H1 (cell line): ENCODE data around the gene POM121L12. TPM values are rescaled to one million over a fixed set of nuclear protein-coding genes. Genes with fewer than 3 reads are reported as not detected.

Experiments used
- CTCF ChIA-PET: fragments of 300-600 bp; sonication (Branson Sonifier 250); formaldehyde crosslinking; loops from one replicate; lab custom pipeline; 2021; ENCODE audit not compliant: partially characterized antibody; lab: Charles Lee
- POLR2A ChIA-PET: fragments of 300-600 bp; sonication (Branson Sonifier 250); formaldehyde crosslinking; loops from one replicate; lab custom pipeline; 2021; ENCODE audit warnings: inconsistent platforms; ENCODE audit not compliant: partially characterized antibody; lab: Charles Lee
- DNase-seq, 2 experiments: peaks; one replicate each; pipeline versions ENCODE4 v3.0.0 to v3.0.0-alpha.2; 2010 to 2022; ENCODE audit warnings: low spot score in 2 of 2, low read depth in 1 of 2, mixed read lengths in 1 of 2
- FAIRE-seq: peaks from 2 replicates; lab custom pipeline; 2011; peaks lifted over from hg19 to GRCh38; lab: Jason Lieb, UNC
- H2AFZ ChIP-seq: 2 replicates; pipeline ENCODE4 v1.8.1; 2012; ENCODE audit warnings: low read length, inconsistent platforms
- H2AK5ac ChIP-seq: 2 replicates; pipeline ENCODE4 v1.6.1; 2013; ENCODE audit warnings: low read depth, low read length
- H2BK120ac ChIP-seq: replicated peaks from 2 replicates; pipeline ENCODE3; 2013; ENCODE audit warnings: low read depth, low read length, inconsistent platforms
- H2BK12ac ChIP-seq: 2 replicates; pipeline ENCODE4 v1.6.1; 2013; ENCODE audit warnings: low read depth, low read length
- H2BK15ac ChIP-seq: 2 replicates; pipeline ENCODE4 v1.6.1; 2013; ENCODE audit warnings: low read length
- H2BK20ac ChIP-seq: 2 replicates; pipeline ENCODE4 v1.6.1; 2013; ENCODE audit warnings: low read length
- H2BK5ac ChIP-seq: 2 replicates; pipeline ENCODE4 v1.6.1; 2013; ENCODE audit warnings: low read depth, low read length
- H3K14ac ChIP-seq: 2 replicates; pipeline ENCODE4 v1.6.1; 2013; ENCODE audit warnings: inconsistent platforms; ENCODE audit not compliant: insufficient read length
- H3K18ac ChIP-seq: 2 replicates; pipeline ENCODE4 v1.6.1; 2013; ENCODE audit warnings: low read length; ENCODE audit errors: extremely low read depth
- H3K23ac ChIP-seq: 2 replicates; pipeline ENCODE4 v1.6.1; 2013; ENCODE audit warnings: inconsistent platforms; ENCODE audit not compliant: insufficient read length
- H3K23me2 ChIP-seq: 2 replicates; pipeline ENCODE4 v1.6.1; 2013; ENCODE audit warnings: low read depth, low read length
- H3K27ac ChIP-seq: 2 replicates; pipeline ENCODE4 v1.6.1; 2011; ENCODE audit warnings: low read depth, low read length, inconsistent platforms
- H3K27me3 ChIP-seq, 4 experiments: replicated peaks in 1 of 4; 1 replicate in 1 of 4; 2 replicates in 3 of 4; pipeline versions ENCODE4 v1.6.1 to v1.8.1; 2011 to 2013; ENCODE audit warnings: low read length in 3 of 4, mild to moderate bottlenecking in 3 of 4, inconsistent platforms in 2 of 4, mixed read lengths in 2 of 4, moderate library complexity in 1 of 4; ENCODE audit not compliant: control insufficient read depth in 3 of 4, insufficient read depth in 3 of 4; ENCODE audit errors: extremely low read depth in 1 of 4
- H3K36me3 ChIP-seq, 4 experiments: 2 replicates each; pipeline versions ENCODE4 v1.6.1 to v1.8.1; 2011 to 2013; ENCODE audit warnings: mild to moderate bottlenecking in 4 of 4, low read length in 3 of 4, moderate library complexity in 2 of 4, control low read depth in 1 of 4, inconsistent platforms in 1 of 4; ENCODE audit not compliant: insufficient read depth in 4 of 4, control insufficient read depth in 2 of 4
- H3K4ac ChIP-seq: replicated peaks from 2 replicates; pipeline ENCODE3; 2013; ENCODE audit warnings: low read length, low read depth, mixed read lengths, inconsistent platforms; ENCODE audit not compliant: insufficient read length
- H3K4me1 ChIP-seq, 4 experiments: replicated peaks in 1 of 4; 1 replicate in 1 of 4; 2 replicates in 3 of 4; pipeline versions ENCODE4 v1.6.1 to v1.8.1; 2011 to 2013; ENCODE audit warnings: low read length in 3 of 4, inconsistent platforms in 2 of 4, mixed read lengths in 1 of 4; ENCODE audit not compliant: insufficient read depth in 4 of 4, control insufficient read depth in 3 of 4
- H3K4me2 ChIP-seq, 2 experiments: 2 replicates each; pipeline versions ENCODE4 v1.6.1 to v1.8.1; 2011 to 2013; ENCODE audit warnings: low read depth in 2 of 2, low read length in 2 of 2, control low read depth in 1 of 2, inconsistent platforms in 1 of 2, mild to moderate bottlenecking in 1 of 2; ENCODE audit not compliant: insufficient read depth in 1 of 2
- H3K4me3 ChIP-seq, 4 experiments: fragments of 200-600, 300-600 bp in 1 of 4; sonication (generic), shearing (Covaris generic), sonication (Bioruptor Twin) in 1 of 4; 2 replicates each; pipeline versions ENCODE4 v1.5.1 to v1.8.1; 2011 to 2016; ENCODE audit warnings: low read length in 4 of 4, low read depth in 3 of 4, control low read depth in 2 of 4, inconsistent platforms in 2 of 4, mild to moderate bottlenecking in 2 of 4, mixed read lengths in 1 of 4, moderate library complexity in 1 of 4; ENCODE audit not compliant: insufficient read depth in 2 of 4; ENCODE audit errors: extremely low read depth in 1 of 4
- H3K56ac ChIP-seq: replicated peaks from 2 replicates; pipeline ENCODE3; 2013; ENCODE audit warnings: low read depth, mild to moderate bottlenecking, mixed read lengths, low read length, inconsistent platforms; ENCODE audit not compliant: insufficient read length
- H3K79me1 ChIP-seq: 2 replicates; pipeline ENCODE4 v1.6.1; 2013; ENCODE audit warnings: low read depth, low read length, control low read depth
- H3K79me2 ChIP-seq, 2 experiments: 2 replicates each; pipeline versions ENCODE4 v1.6.1 to v1.8.1; 2012 to 2013; ENCODE audit warnings: low read length in 2 of 2, mild to moderate bottlenecking in 2 of 2, inconsistent platforms in 1 of 2; ENCODE audit not compliant: insufficient read depth in 2 of 2, control insufficient read depth in 1 of 2
- H3K9ac ChIP-seq, 4 experiments: replicated peaks in 1 of 4; 1 replicate in 1 of 4; 2 replicates in 3 of 4; pipeline versions ENCODE4 v1.6.1 to v1.8.1; 2011 to 2013; ENCODE audit warnings: low read depth in 3 of 4, low read length in 3 of 4, control low read depth in 2 of 4, mild to moderate bottlenecking in 2 of 4, moderate library complexity in 2 of 4, inconsistent platforms in 1 of 4; ENCODE audit errors: extremely low read depth in 1 of 4
- H3K9me3 ChIP-seq, 2 experiments: 2 replicates each; pipeline versions ENCODE4 v1.6.1 to v1.8.1; 2012 to 2013; ENCODE audit warnings: mild to moderate bottlenecking in 2 of 2, moderate library complexity in 2 of 2, control low read depth in 1 of 2, inconsistent platforms in 1 of 2, low read depth in 1 of 2, low read length in 1 of 2, mixed read lengths in 1 of 2; ENCODE audit not compliant: insufficient read depth in 2 of 2
- H4K20me1 ChIP-seq, 2 experiments: replicated peaks in 1 of 2; 2 replicates each; pipeline versions ENCODE3 to v1.8.1; 2011 to 2013; ENCODE audit warnings: inconsistent platforms in 2 of 2, low read length in 2 of 2, mild to moderate bottlenecking in 1 of 2; ENCODE audit not compliant: insufficient read depth in 2 of 2, control insufficient read depth in 1 of 2
- H4K5ac ChIP-seq: 2 replicates; pipeline ENCODE4 v1.6.1; 2013; ENCODE audit warnings: low read length, low read depth, mixed read lengths, inconsistent platforms; ENCODE audit not compliant: insufficient read length
- H4K8ac ChIP-seq: 2 replicates; pipeline ENCODE4 v1.8.0; 2013; ENCODE audit warnings: mild to moderate bottlenecking, moderate library complexity, low read length, inconsistent platforms; ENCODE audit not compliant: insufficient read depth; ENCODE audit errors: extremely low read depth
- H4K91ac ChIP-seq: replicated peaks from 2 replicates; pipeline ENCODE3; 2013; ENCODE audit warnings: low read length, mixed read lengths, inconsistent platforms; ENCODE audit not compliant: insufficient read length
- BCL11A ChIP-seq, 2 experiments: IDR thresholded peaks; one replicate each; pipeline ENCODE4 v1.6.1; 2011; ENCODE audit warnings: low read depth in 2 of 2, low read length in 2 of 2, mild to moderate bottlenecking in 2 of 2
- CEBPB ChIP-seq: IDR thresholded peaks from 2 replicates; pipeline ENCODE4 v1.6.1; 2012; ENCODE audit warnings: low read depth, low read length
- GTF2F1 ChIP-seq: IDR thresholded peaks from 2 replicates; pipeline ENCODE4 v1.6.1; 2012; ENCODE audit warnings: low read depth, low read length, improper control_type of control experiment, borderline replicate concordance
- HDAC2 ChIP-seq, 2 experiments: fragments of 300-600 bp in 1 of 2; sonication (generic) in 1 of 2; IDR thresholded peaks; 2 replicates each; pipeline ENCODE4 v1.6.1; 2011 to 2012; ENCODE audit warnings: low read depth in 2 of 2, low read length in 2 of 2, mild to moderate bottlenecking in 2 of 2, moderate library complexity in 2 of 2, borderline replicate concordance in 1 of 2, inconsistent platforms in 1 of 2
- RBBP5 ChIP-seq: IDR thresholded peaks from 2 replicates; pipeline ENCODE4 v1.7.1; 2012; ENCODE audit warnings: low read depth, mild to moderate bottlenecking, inconsistent platforms, low read length, moderate library complexity, borderline replicate concordance
- ZNF274 ChIP-seq: IDR thresholded peaks from 2 replicates; pipeline ENCODE4 v1.7.0; 2012; ENCODE audit warnings: low read length, borderline replicate concordance; ENCODE audit errors: extremely low read depth
- WGBS, 2 experiments: shearing (Covaris generic) in 1 of 2; methylation state at CpG; one replicate each; pipeline versions ENCODE4 v1.1.6 to v1.1.7; 2013 to 2015; ENCODE audit warnings: low lambda C conversion rate in 2 of 2, mixed read lengths in 2 of 2, inconsistent platforms in 1 of 2, low coverage in 1 of 2, missing lambda C conversion rate in 1 of 2; ENCODE audit not compliant: insufficient replicate concordance in 2 of 2, insufficient coverage in 1 of 2, insufficient read length in 1 of 2; ENCODE audit errors: extremely low coverage in 1 of 2, missing lambda C conversion rate in 1 of 2; 5-methylcytosine and 5-hydroxymethylcytosine counted together
- polyA plus RNA-seq, 7 experiments: library from polyadenylated mRNA; depleted of rRNA in 3 of 7; stranded (reverse) in 5 of 7; unstranded in 2 of 7; fragments of >200 nt in 5 of 7; fragments of 200-250 nt in 2 of 7; gene quantifications; 1 replicate in 5 of 7; 2 replicates in 1 of 7; 4 replicates in 1 of 7; pipeline versions ENCODE4 v1.2.1 to v1.2.3, GENCODE V29; 2011 to 2013; ENCODE audit warnings: missing spikeins in 2 of 7, mixed read lengths in 2 of 7
- total RNA-seq: library from RNA; stranded (reverse); fragmentation: NEBNext Ultra II Directional; extraction: Animal tissue kit (Norgen Biotek cat#: 25700); gene quantifications from 2 replicates; pipeline ENCODE4 v1.2.1, GENCODE V29; 2021

Gene POM121L12
- total and polyA plus RNA-seq, 2 of the 8 experiments (the other 6 are each of a cell fraction or from before 2014, with no cell fraction given) = not detected

DNA sequence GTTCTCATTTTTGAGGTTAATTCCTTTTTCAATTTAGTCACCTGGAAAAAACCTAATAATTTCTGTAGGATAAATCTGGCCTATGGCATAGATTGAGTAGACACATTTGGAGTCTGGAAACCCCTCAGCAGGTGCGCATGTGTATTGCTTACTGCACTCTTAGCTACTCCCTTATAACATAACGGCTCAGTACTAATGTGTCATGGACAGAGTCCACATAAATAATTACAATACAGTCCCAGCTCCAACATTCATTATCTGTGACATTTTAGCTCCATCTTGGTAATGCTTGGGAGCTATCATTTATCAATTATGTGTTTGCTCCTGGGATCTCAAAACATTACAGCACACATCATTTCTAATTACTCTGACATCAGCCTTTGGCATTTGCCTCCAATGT, 33.2 kb downstream of the POM121L12 start:
- H3K9ac ChIP-seq = no peak overlapping the region
- POLR2A ChIA-PET = no interaction called here
- H3K56ac ChIP-seq = no peak overlapping the region
- H3K4ac ChIP-seq = no peak overlapping the region
- H3K36me3 ChIP-seq = no peaks in the 10 kb centered on the region
- no peak overlapping the region for H2BK20ac ChIP-seq
- no peaks in the 10 kb centered on the region for H3K23me2 ChIP-seq
- no peak for DNase-seq
- H3K23ac ChIP-seq = no peak overlapping the region
- no peak overlapping the region for H2BK120ac ChIP-seq
- H4K8ac ChIP-seq = no peak overlapping the region
- H2AFZ ChIP-seq = no peak overlapping the region
- H3K4me3 ChIP-seq = no peak overlapping the region
- H4K91ac ChIP-seq = no peak overlapping the region
- H2AK5ac ChIP-seq = no peak overlapping the region
- no peak overlapping the region for H3K4me2 ChIP-seq
- FAIRE-seq = no peak
- H2BK15ac ChIP-seq = no peak overlapping the region
- H3K4me1 ChIP-seq = no peaks in the 10 kb centered on the region
- no peaks in the 10 kb centered on the region for H3K9me3 ChIP-seq
- no peaks in the 10 kb centered on the region for H3K79me1 ChIP-seq
- H4K20me1 ChIP-seq = no peaks in the 10 kb centered on the region
- H3K14ac ChIP-seq = no peak overlapping the region
- CTCF ChIA-PET = no interaction called here
- H3K27me3 ChIP-seq = no peaks in the 10 kb centered on the region
- no peak overlapping the region for H2BK5ac ChIP-seq
- no peak overlapping the region for H4K5ac ChIP-seq
- no peak overlapping the region for H3K27ac ChIP-seq
- no peak overlapping the region for H3K18ac ChIP-seq
- H3K79me2 ChIP-seq = no peaks in the 10 kb centered on the region
- H2BK12ac ChIP-seq = no peak overlapping the region
- WGBS, 2 experiments = 96% methylated on average over 2 of the region's 2 CpGs; no CpG with 5 or more reads in 1 of the 2 experiments
- TF ChIP-seq RBBP5 (no peak), GTF2F1 (no peak), HDAC2 (IDR thresholded peaks at IDR 0.05; ENCODE audit: borderline replicate concordance in 1 of 2, low read depth in 2 of 2, low read length in 2 of 2) (no peak), BCL11A (IDR thresholded peaks at IDR 0.05; ENCODE audit: low read depth in 2 of 2, low read length in 2 of 2) (no peak), CEBPB (no peak), ZNF274 (no peak)
